ENCODE data around the gene CD63.

DNA sequence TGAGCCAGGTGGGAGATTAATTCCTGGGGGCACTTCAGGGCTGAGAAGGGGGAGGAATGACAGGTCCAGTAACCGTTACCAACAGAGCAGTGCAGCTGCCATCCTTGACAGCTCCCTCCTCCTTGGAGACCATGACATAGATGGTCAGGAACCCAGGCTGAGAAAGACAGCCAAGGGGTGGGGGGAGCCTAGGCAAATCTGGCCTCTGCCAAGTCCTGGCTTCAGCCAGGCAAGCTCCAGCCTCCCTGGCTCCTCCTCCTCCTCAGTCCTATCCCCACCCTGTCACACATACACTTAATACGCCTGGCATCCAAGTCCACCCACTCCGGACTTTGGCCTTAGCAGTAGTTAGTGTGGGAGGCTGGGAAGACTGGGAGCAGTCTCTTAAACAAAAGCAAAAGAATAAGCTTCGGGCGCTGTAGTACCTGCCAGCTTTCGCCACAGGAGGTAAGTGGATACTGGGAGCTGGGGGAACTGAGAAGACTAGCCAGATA is 8.7 kb downstream of the CD63 start, which contains the start of gene RDH5:
- TF ChIP-seq, protein P1, sequence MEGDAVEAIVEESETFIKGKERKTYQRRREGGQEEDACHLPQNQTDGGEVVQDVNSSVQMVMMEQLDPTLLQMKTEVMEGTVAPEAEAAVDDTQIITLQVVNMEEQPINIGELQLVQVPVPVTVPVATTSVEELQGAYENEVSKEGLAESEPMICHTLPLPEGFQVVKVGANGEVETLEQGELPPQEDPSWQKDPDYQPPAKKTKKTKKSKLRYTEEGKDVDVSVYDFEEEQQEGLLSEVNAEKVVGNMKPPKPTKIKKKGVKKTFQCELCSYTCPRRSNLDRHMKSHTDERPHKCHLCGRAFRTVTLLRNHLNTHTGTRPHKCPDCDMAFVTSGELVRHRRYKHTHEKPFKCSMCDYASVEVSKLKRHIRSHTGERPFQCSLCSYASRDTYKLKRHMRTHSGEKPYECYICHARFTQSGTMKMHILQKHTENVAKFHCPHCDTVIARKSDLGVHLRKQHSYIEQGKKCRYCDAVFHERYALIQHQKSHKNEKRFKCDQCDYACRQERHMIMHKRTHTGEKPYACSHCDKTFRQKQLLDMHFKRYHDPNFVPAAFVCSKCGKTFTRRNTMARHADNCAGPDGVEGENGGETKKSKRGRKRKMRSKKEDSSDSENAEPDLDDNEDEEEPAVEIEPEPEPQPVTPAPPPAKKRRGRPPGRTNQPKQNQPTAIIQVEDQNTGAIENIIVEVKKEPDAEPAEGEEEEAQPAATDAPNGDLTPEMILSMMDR (conservative IDR thresholded peaks at IDR 0.05): no peak
- TF ChIP-seq ZFX (IDR thresholded peaks at IDR 0.05): no peak

All from C4-2B (cell line).